ENCODE data around the gene UNC93B1.

Gene UNC93B1

GRCh38 chr11:68025047-68025446 lies 21.1 kb upstream of the UNC93B1 start:
- no peak for DNase-seq (ENCODE audit: low read depth in 1 of 2, low spot score in 1 of 2)

- DNase-seq (ENCODE audit: low read depth in 1 of 2, low spot score in 1 of 2), result no peak
These were observed 20.6 kb upstream of the UNC93B1 start for GRCh38 chr11:68024508-68024907.

- DNase-seq (ENCODE audit: low read depth in 1 of 2, low spot score in 1 of 2), result no peak
These were observed 18.6 kb upstream of the UNC93B1 start for GRCh38 chr11:68022531-68022930.

DNA sequence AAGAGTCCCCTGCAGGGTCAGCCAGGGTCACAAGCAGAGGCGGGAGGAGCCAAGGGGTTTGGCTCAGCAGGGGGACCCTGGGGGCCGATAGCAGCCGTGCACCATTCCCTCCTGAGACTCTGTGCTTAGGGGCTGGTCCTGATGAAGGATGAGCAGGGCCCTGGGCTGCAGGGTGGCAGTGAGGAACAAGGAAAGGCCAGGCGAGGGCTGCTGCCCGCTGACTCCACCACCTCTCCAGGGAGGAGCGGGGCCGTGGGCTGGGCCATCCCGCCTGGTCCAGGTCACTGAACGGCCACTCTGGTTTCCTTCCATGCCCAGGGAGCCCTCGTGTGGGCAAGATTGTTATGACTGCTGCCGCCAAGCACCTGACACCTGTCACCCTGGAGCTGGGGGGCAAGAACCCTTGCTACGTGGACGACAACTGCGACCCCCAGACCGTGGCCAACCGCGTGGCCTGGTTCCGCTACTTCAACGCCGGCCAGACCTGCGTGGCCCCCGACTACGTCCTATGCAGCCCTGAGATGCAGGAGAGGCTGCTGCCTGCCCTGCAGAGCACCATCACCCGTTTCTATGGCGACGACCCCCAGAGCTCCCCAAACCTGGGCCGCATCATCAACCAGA lies 17.4 kb upstream of the UNC93B1 start:
- no peak for DNase-seq (ENCODE audit: low read depth in 1 of 2, low spot score in 1 of 2)

- DNase-seq (ENCODE audit: low read depth in 1 of 2, low spot score in 1 of 2), result no peak
These were observed 16.7 kb upstream of the UNC93B1 start for GRCh38 chr11:68020575-68020974.

- DNase-seq (ENCODE audit: low read depth in 1 of 2, low spot score in 1 of 2), result no peak
These were observed 15.6 kb upstream of the UNC93B1 start for GRCh38 chr11:68019486-68019885.

DNA sequence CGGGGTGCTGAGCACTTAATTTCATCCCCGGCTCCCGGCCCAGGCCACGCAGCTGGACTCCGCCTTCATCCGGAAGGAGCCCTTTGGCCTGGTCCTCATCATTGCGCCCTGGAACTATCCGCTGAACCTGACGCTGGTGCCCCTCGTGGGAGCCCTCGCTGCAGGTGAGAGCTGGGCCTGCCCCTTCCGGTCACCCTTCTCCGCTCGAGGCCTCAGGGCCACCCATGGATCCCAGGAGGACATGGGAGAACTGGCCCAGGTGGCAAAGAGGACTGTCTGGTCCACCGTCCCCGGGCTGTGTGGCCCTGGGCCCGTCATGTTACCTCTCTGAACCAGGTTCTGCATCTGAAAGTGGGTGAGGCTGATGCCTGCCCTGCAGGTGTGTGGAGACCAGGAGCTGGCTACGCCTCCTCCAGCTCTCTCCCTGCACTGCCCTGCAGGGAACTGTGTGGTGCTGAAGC lies 14.9 kb upstream of the UNC93B1 start:
- DNase-seq (ENCODE audit: low read depth in 1 of 2, low spot score in 1 of 2), result no peak

DNA sequence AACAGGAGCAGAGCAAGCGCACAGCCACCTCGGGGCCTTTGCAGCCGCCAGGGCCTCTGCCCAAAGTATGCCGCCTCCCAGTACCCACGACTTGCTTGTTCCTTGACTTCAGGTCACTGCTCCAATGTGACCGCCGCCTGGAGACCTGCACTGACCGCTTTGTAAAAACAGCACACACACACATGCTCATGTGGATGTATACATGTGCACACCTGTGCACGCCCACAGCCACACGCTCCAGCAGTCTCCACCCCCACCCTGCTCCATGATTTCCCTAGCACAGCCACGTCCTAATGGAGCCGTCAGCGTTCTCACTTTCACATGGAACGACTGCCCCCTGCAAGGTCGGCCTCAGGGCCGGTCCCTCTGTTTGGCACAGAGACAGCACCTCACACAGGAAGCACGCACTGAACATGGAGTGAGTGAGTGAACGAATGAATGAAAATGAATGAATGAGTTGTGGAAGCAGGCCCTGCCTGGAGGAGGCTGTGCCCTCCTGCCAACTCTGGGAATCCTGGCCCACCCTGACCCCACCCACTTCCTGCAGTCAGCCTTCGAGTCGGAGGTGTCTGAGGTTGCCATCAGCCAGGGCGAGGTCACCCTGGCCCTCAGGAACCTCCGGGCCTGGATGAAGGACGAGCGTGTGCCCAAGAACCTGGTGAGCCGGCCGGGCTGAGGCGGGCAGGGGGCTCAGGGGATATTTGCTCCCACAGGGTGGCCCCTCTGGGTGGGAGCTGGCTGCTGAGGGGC lies 14.3 kb upstream of the UNC93B1 start:
- DNase-seq (ENCODE audit: low read depth in 1 of 2, low spot score in 1 of 2), result no peak

DNA sequence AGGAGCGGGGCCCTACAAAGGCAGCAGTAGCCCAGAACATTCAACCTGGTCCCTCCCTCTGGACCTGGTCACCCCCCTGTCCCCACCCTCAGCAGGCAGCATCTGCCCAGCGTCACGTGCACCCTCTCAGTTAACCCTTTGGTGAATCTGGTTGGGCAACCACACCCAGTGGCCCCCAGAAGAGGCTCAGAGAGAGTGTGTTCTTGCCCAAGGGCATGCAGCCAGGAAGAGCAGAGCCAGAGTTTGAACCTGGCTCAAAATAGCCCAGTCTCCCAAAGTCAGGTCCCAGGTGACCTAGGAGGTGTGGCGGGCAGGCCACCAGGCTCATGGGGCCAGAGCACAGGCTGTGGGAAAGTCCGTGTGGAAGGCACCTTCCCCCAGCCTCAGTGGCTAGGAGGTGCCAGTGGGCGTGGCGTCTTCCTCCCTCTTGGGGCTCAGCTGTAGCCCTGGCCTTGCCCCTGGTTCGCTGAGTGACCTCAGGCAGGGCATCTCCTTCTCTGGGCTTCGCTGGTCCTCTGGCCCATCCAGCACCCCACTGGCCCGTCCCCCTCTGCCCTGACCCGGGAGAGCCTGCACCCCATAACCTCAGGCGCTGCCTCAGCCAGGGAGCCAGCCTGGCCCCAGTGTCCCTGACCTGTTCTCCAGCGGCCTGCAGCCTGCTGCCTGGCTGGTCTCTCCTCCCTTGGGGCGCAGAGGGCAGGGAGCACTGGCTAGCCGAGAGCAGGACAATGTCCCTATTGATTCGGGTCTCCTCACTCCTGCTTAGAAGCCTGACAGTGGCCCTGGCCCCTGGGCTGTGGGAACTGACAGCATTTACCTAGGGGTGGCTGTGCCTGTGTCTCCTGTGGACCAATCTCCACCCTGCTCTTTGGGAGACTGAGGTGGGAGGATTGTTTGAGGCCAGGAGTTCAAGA lies 13.3 kb upstream of the UNC93B1 start:
- DNase-seq (ENCODE audit: low read depth in 1 of 2, low spot score in 1 of 2), result no peak

- no peak for DNase-seq (ENCODE audit: low read depth in 1 of 2, low spot score in 1 of 2)
These were observed 12.4 kb upstream of the UNC93B1 start for GRCh38 chr11:68016161-68016903.

- no peak for DNase-seq (ENCODE audit: low read depth in 1 of 2, low spot score in 1 of 2)
These were observed 11.6 kb upstream of the UNC93B1 start for GRCh38 chr11:68015467-68015866.

- DNase-seq (ENCODE audit: low read depth in 1 of 2, low spot score in 1 of 2), result no peak
These were observed 11.1 kb upstream of the UNC93B1 start for GRCh38 chr11:68014947-68015447.

- no peak for DNase-seq (ENCODE audit: low read depth in 1 of 2, low spot score in 1 of 2)
These were observed 10.5 kb upstream of the UNC93B1 start for GRCh38 chr11:68014157-68014946.

DNA sequence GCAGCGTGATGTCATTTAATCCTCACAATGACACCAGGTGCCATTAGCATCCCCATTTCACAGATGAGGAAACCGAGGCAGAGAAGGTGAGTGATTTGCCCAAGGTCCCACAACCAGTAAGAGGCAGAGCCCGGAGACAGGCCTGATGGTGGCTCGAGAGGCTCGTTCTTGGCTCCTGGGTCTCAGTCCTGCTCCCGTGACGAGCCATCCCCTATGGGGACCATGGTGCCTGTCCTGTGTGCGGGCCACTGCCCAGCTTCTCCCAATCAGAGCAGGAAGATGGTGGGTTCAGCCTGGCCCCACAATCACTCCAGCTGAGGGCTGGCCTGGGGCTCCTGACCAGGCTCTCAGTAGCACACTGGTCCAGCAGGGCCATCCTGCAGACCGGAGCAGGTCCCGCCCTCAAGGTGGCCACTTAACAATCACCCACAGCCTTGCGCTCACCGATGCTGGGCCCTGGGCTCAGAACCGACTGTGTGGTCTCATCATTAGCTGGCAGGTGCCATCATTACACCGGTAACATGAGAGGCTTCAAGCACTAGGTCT lies 9.8 kb upstream of the UNC93B1 start:
- no peak for DNase-seq (ENCODE audit: low read depth in 1 of 2, low spot score in 1 of 2)

- no peak for DNase-seq (ENCODE audit: low read depth in 1 of 2, low spot score in 1 of 2)
These were observed 9.1 kb upstream of the UNC93B1 start for GRCh38 chr11:68012843-68013610.

- DNase-seq (ENCODE audit: low read depth in 1 of 2, low spot score in 1 of 2), result no peak
These were observed 8.3 kb upstream of the UNC93B1 start for GRCh38 chr11:68012044-68012842.

DNA sequence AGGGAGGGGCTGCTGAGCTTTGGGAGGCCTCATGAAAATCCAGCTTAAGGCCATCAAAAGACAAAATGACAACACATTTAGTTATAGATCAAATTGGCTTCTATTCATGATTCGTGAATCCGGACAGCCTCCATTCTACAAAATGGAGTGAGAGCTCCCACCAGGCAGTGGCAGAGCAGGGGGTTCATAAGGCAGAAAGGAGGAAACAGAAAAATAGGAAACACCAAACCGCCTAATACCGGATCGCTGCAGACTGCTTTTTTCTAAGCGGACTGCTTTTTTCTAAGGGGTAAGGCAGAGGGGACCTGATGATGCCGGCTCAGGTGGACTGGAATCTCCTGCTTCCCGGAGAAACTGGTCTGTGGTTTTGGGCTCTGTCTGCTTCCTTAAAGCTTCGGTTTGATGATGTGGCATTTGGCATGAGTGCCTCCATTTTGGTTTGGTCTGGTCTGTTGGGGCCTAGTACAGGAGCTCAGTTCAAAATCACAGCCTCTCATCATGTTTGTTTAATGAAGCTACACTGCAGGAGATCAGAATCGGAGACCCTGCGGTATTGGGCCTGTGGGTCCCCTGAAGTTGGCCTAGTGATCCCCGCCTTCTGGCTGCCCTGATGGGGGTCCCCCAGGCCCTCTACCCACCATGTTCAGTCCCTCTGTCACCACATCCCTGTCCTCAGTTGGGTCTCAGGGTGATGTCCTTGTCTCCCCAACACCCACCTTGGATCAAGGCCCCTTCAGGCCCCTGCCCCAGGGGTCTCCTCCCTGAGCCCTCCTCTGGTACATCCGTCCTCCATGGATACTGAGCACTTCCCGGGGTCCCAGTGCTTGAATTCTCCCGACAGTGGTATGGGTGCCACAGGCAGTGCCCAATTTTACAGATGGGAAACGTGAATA lies 7.4 kb upstream of the UNC93B1 start:
- no peak for DNase-seq (ENCODE audit: low read depth in 1 of 2, low spot score in 1 of 2)

All from stimulated activated CD4-positive, alpha-beta T cell treated with anti-CD3 and anti-CD28 coated beads, Interleukin-15, amount 100 ng/mL, for 1 hour (primary cell).